Caco-2 (cell line): ENCODE results near the gene RAB3GAP1. TPM values are rescaled to one million over a fixed set of nuclear protein-coding genes. Genes with fewer than 3 reads are reported as not detected.
"Not testable (repeated sequence)": the region's sequence is repeated elsewhere in the genome, so short reads cannot be mapped to it uniquely, and the experiment has no call there.

Source experiments
- BruUV-seq: library from RNA; stranded (reverse); fragments of 400-500 nt; replicated peaks from 2 replicates; lab custom pipeline; 2021; lab: Mats Ljungman, UMichigan
- CTCF ChIA-PET: fragments of 300-600 bp; sonication (Branson Sonifier 250); formaldehyde crosslinking; loops from one replicate; lab custom pipeline; 2022; ENCODE audit warnings: antibody characterized with exemption; lab: Charles Lee
- POLR2A ChIA-PET: fragments of 300-600 bp; sonication (Branson Sonifier 250); formaldehyde crosslinking; loops from one replicate; lab custom pipeline; 2022; ENCODE audit warnings: antibody characterized with exemption; lab: Charles Lee
- DNase-seq, 2 experiments: peaks; one replicate each; pipeline versions ENCODE4 v3.0.0 to v3.0.0-alpha.2; 2020 to 2022
- H3K27me3 ChIP-seq: replicated peaks from 2 replicates; pipeline ENCODE4 v1.6.0; 2011; ENCODE audit warnings: low read length; ENCODE audit not compliant: control insufficient read depth, insufficient read depth
- H3K36me3 ChIP-seq: 2 replicates; pipeline ENCODE4 v1.5.1; 2011; ENCODE audit warnings: low read length; ENCODE audit not compliant: control insufficient read depth, insufficient read depth
- H3K4me1 ChIP-seq: fragments of 250-450 bp; sonication (Bioruptor Pico); 2 replicates; pipeline ENCODE4 v1.5.1; 2020; ENCODE audit warnings: mild to moderate bottlenecking
- H3K4me3 ChIP-seq: 2 replicates; pipeline ENCODE4 v1.5.1; 2011; ENCODE audit warnings: low read depth, mild to moderate bottlenecking, control low read depth, low read length
- H3K9me3 ChIP-seq: fragments of 250-450 bp; sonication (Bioruptor Pico); 2 replicates; pipeline ENCODE4 v1.5.1; 2020; ENCODE audit warnings: mild to moderate bottlenecking, moderate library complexity
- H3K27ac Mint-ChIP-seq: one replicate; pipeline ENCODE4 v1.8.0; 2022; ENCODE audit warnings: mixed read lengths; ENCODE audit not compliant: unreplicated experiment
- H3K27me3 Mint-ChIP-seq: one replicate; pipeline ENCODE4 v1.8.0; 2022; ENCODE audit warnings: mixed read lengths; ENCODE audit not compliant: insufficient read depth, unreplicated experiment
- H3K36me3 Mint-ChIP-seq: one replicate; pipeline ENCODE4 v1.8.0; 2022; ENCODE audit warnings: mild to moderate bottlenecking, mixed read lengths; ENCODE audit not compliant: insufficient read depth, unreplicated experiment
- H3K4me1 Mint-ChIP-seq: one replicate; pipeline ENCODE4 v1.8.0; 2022; ENCODE audit warnings: low read depth, mixed read lengths; ENCODE audit not compliant: unreplicated experiment
- H3K4me3 Mint-ChIP-seq: one replicate; pipeline ENCODE4 v1.8.0; 2022; ENCODE audit warnings: mild to moderate bottlenecking, moderate library complexity, mixed read lengths; ENCODE audit not compliant: unreplicated experiment
- H3K9me3 Mint-ChIP-seq: one replicate; pipeline ENCODE4 v1.8.0; 2022; ENCODE audit warnings: mixed read lengths; ENCODE audit not compliant: unreplicated experiment
- CTCF ChIP-seq, 2 experiments: fragments of 200-600 bp in 1 of 2; IDR thresholded peaks; 1 replicate in 1 of 2; 2 replicates in 1 of 2; pipeline versions ENCODE4 v1.5.1 to v1.8.0; 2011 to 2022; ENCODE audit warnings: antibody characterized with exemption in 1 of 2, control low read depth in 1 of 2, inconsistent platforms in 1 of 2, low read depth in 1 of 2, low read length in 1 of 2, mild to moderate bottlenecking in 1 of 2, moderate library complexity in 1 of 2; ENCODE audit not compliant: insufficient read depth in 1 of 2, severe bottlenecking in 1 of 2, unreplicated experiment in 1 of 2
- intact Hi-C: fragments of 100-400 bp; cut with micrococcal nuclease; formaldehyde crosslinking; loops from one replicate; pipeline ENCODE4 v1.10.0; 2022; ENCODE audit not compliant: unreplicated experiment
- total RNA-seq: library from RNA; stranded (reverse); gene quantifications from 2 replicates; pipeline ENCODE4 v1.2.3, GENCODE V29; 2022

Gene RAB3GAP1
- total RNA-seq, 1 experiment from 2014 or later, result 43.1 TPM

- ChIA-PET CTCF (no interaction called here), POLR2A (no interaction called here)
- Mint-ChIP-seq H3K36me3 (peaks cover 25% of the 10 kb centered on the region), H3K27ac (no peak overlapping the region), H3K9me3 (peaks cover 10% of the 10 kb centered on the region), H3K4me1 (no peaks in the 10 kb centered on the region), H3K27me3 (no peaks in the 10 kb centered on the region), H3K4me3 (no peak overlapping the region)
- H3K9me3 ChIP-seq, result no peaks in the 10 kb centered on the region
- H3K27me3 ChIP-seq, result no peaks in the 10 kb centered on the region
- TF ChIP-seq CTCF (IDR thresholded peaks at IDR 0.05; ENCODE audit: insufficient read depth in 1 of 2, low read depth in 1 of 2, low read length in 1 of 2, severe bottlenecking in 1 of 2, unreplicated experiment in 1 of 2), result no peak
- no peaks in the 10 kb centered on the region for H3K36me3 ChIP-seq
- DNase-seq, result no peak
- no peak overlapping the region for H3K4me3 ChIP-seq
- no TSS peak for BruUV-seq
- H3K4me1 ChIP-seq, result no peaks in the 10 kb centered on the region
- intact Hi-C loops, result no loop called here
Measured at GRCh38 chr2:135113322-135113721, 61.2 kb downstream of the RAB3GAP1 start.

DNA sequence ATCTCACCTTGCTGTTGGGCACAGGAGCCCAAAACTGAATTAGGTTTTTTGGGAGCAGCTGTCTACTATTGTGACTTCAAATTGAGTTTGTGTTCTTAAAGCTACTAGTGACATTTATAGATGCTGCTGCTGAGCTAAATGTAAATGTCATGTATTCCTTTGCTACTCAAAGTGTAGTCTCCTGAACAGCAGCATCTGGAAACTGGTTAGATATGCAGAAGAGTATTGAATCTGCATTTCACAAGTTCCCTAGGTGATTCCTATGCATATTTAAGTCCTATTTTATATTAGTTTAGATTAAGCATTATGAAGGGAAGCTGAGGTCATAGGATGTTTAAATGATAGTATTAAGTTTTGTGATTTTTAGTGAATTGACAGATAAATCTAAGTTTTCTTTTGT lies 67.5 kb downstream of the RAB3GAP1 start:
- Histone ChIP-seq H3K36me3 (no peaks in the 10 kb centered on the region), H3K9me3 (no peaks in the 10 kb centered on the region), H3K27me3 (no peaks in the 10 kb centered on the region), H3K4me3 (no peak overlapping the region), H3K4me1 (peaks cover 8% of the 10 kb centered on the region; the same call in 1 of the 2 replicates)
- ChIA-PET CTCF (no interaction called here), POLR2A (interaction anchor here (0.6 kb wide), 1 partner anchor 611 kb away, joined by 3 read pairs; no protein-coding TSS in a partner anchor)
- H3K27me3 Mint-ChIP-seq, result no peaks in the 10 kb centered on the region
- intact Hi-C loops, result no loop called here
- H3K4me3 Mint-ChIP-seq, result no peak overlapping the region
- DNase-seq, result no peak
- BruUV-seq, result no TSS peak
- H3K36me3 Mint-ChIP-seq, result peaks cover 8% of the 10 kb centered on the region
- H3K4me1 Mint-ChIP-seq, result peaks cover 11% of the 10 kb centered on the region
- H3K27ac Mint-ChIP-seq, result no peak overlapping the region
- no peak for TF ChIP-seq CTCF (IDR thresholded peaks at IDR 0.05; ENCODE audit: insufficient read depth in 1 of 2, low read depth in 1 of 2, low read length in 1 of 2, severe bottlenecking in 1 of 2, unreplicated experiment in 1 of 2)
- peaks cover 10% of the 10 kb centered on the region for H3K9me3 Mint-ChIP-seq

GRCh38 chr2:135121016-135121657 lies 69.0 kb downstream of the RAB3GAP1 start:
- Histone ChIP-seq H3K36me3 (no peaks in the 10 kb centered on the region), H3K4me3 (no peak overlapping the region), H3K27me3 (no peaks in the 10 kb centered on the region), H3K4me1 (peaks cover 8% of the 10 kb centered on the region; the same call in 1 of the 2 replicates), H3K9me3 (no peaks in the 10 kb centered on the region)
- TF ChIP-seq CTCF (IDR thresholded peaks at IDR 0.05; ENCODE audit: insufficient read depth in 1 of 2, low read depth in 1 of 2, low read length in 1 of 2, severe bottlenecking in 1 of 2, unreplicated experiment in 1 of 2), result no peak
- CTCF ChIA-PET, result no interaction called here
- DNase-seq, result no peak
- Mint-ChIP-seq H3K27ac (no peak overlapping the region), H3K27me3 (no peaks in the 10 kb centered on the region), H3K36me3 (peaks cover 8% of the 10 kb centered on the region), H3K9me3 (peaks cover 10% of the 10 kb centered on the region), H3K4me1 (peaks cover 11% of the 10 kb centered on the region), H3K4me3 (no peak overlapping the region)
- intact Hi-C loops, result no loop called here
- POLR2A ChIA-PET, result no interaction called here
- BruUV-seq, result no TSS peak

GRCh38 chr2:135121658-135122039 lies 69.6 kb downstream of the RAB3GAP1 start:
- H3K4me3 ChIP-seq, H3K9me3 ChIP-seq, DNase-seq, H3K27me3 ChIP-seq, intact Hi-C loops, H3K36me3 Mint-ChIP-seq, H3K4me1 ChIP-seq, CTCF ChIA-PET, BruUV-seq, H3K4me3 Mint-ChIP-seq, POLR2A ChIA-PET, H3K36me3 ChIP-seq, H3K27me3 Mint-ChIP-seq, H3K27ac Mint-ChIP-seq: not testable (repeated sequence)
- Mint-ChIP-seq H3K9me3 (peaks cover 10% of the 10 kb centered on the region), H3K4me1 (peaks cover 11% of the 10 kb centered on the region)
